ENCODE results near the gene LDLRAD4.

The LDLRAD4 gene

GRCh38 chr18:13597068-13597467 lies 378.5 kb downstream of the LDLRAD4 start:
- no peak for TF ChIP-seq CTCF (IDR thresholded peaks at IDR 0.05; ENCODE audit: low read depth, low read length)
- no peak for DNase-seq (ENCODE audit: extremely low read depth, low read depth)

- no peak for DNase-seq (ENCODE audit: extremely low read depth, low read depth)
- no peak for TF ChIP-seq CTCF (IDR thresholded peaks at IDR 0.05; ENCODE audit: low read depth, low read length)
Observed at GRCh38 chr18:13598591-13598990, 380.0 kb downstream of the LDLRAD4 start.

- no peak for DNase-seq (ENCODE audit: extremely low read depth, low read depth)
- TF ChIP-seq CTCF (IDR thresholded peaks at IDR 0.05; ENCODE audit: low read depth, low read length), result no peak
Observed at GRCh38 chr18:13599031-13599430, 380.5 kb downstream of the LDLRAD4 start.

- DNase-seq (ENCODE audit: extremely low read depth, low read depth), result no peak
- no peak for TF ChIP-seq CTCF (IDR thresholded peaks at IDR 0.05; ENCODE audit: low read depth, low read length)
Observed at GRCh38 chr18:13603304-13604019, 384.9 kb downstream of the LDLRAD4 start.

- no peak for DNase-seq (ENCODE audit: extremely low read depth, low read depth)
- no peak for TF ChIP-seq CTCF (IDR thresholded peaks at IDR 0.05; ENCODE audit: low read depth, low read length)
Observed at GRCh38 chr18:13604786-13605185, 386.2 kb downstream of the LDLRAD4 start.

- TF ChIP-seq CTCF (IDR thresholded peaks at IDR 0.05; ENCODE audit: low read depth, low read length), result no peak
- DNase-seq (ENCODE audit: extremely low read depth, low read depth), result no peak
Observed at GRCh38 chr18:13605477-13605876, 386.9 kb downstream of the LDLRAD4 start.

- no peak for DNase-seq (ENCODE audit: extremely low read depth, low read depth)
- TF ChIP-seq CTCF (IDR thresholded peaks at IDR 0.05; ENCODE audit: low read depth, low read length), result no peak
Observed at GRCh38 chr18:13605901-13606300, 387.3 kb downstream of the LDLRAD4 start.
